ENCODE data around the gene TNPO3. TPM values are rescaled to one million over a fixed set of nuclear protein-coding genes. Genes with fewer than 3 reads are reported as not detected.

Gene TNPO3
- polyA plus RNA-seq, 1 donor from 2014 or later = 47.7 TPM

DNA sequence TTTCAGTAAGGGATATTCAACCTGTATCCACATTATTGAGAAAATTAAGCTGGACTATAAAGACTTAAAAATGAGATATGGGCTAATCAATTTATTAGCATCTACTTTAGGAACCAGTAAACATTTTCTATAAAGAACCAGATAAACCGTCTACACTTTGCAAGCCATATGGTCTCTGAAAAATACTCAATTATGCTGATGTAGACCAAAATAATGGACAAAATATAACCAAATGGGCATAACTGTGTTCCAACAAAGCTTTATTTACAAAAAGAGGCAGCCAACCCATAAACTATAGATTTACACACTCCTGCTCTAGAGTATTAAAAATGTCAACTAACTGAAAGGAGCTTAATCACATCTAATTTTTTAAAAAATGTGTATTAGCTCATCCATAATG, 42.3 kb downstream of the TNPO3 start:
- H3K27ac ChIP-seq (ENCODE audit: low read length) = no peak overlapping the region
- peaks cover 11% of the 10 kb centered on the region for H3K79me2 ChIP-seq (replicated peaks; ENCODE audit: insufficient read depth, low read length)
- no peaks in the 10 kb centered on the region for H3F3A ChIP-seq (ENCODE audit: insufficient read depth, low read length, poor library complexity, severe bottlenecking)
- H3K27me3 ChIP-seq (ENCODE audit: insufficient read depth, low read depth, low read length) = no peaks in the 10 kb centered on the region
- no peaks in the 10 kb centered on the region for H4K20me1 ChIP-seq (ENCODE audit: insufficient read depth)
- TF ChIP-seq REST (IDR thresholded peaks at IDR 0.05; ENCODE audit: borderline replicate concordance) (no peak), RAD21 (conservative IDR thresholded peaks at IDR 0.05) (no peak), MXI1 (conservative IDR thresholded peaks at IDR 0.05; ENCODE audit: poor library complexity, severe bottlenecking) (no peak), POLR2AphosphoS5 (IDR thresholded peaks at IDR 0.05) (no peak), SMC3 (conservative IDR thresholded peaks at IDR 0.05; ENCODE audit: poor library complexity) (no peak), EP300 (conservative IDR thresholded peaks at IDR 0.05; ENCODE audit: poor library complexity, severe bottlenecking) (no peak), TAF1 (IDR thresholded peaks at IDR 0.05; ENCODE audit: low read depth) (no peak), EZH2 (IDR thresholded peaks at IDR 0.05; ENCODE audit: borderline replicate concordance, insufficient read depth, low read length, poor library complexity, severe bottlenecking) (no peak)
- TF ChIP-seq, protein P1, sequence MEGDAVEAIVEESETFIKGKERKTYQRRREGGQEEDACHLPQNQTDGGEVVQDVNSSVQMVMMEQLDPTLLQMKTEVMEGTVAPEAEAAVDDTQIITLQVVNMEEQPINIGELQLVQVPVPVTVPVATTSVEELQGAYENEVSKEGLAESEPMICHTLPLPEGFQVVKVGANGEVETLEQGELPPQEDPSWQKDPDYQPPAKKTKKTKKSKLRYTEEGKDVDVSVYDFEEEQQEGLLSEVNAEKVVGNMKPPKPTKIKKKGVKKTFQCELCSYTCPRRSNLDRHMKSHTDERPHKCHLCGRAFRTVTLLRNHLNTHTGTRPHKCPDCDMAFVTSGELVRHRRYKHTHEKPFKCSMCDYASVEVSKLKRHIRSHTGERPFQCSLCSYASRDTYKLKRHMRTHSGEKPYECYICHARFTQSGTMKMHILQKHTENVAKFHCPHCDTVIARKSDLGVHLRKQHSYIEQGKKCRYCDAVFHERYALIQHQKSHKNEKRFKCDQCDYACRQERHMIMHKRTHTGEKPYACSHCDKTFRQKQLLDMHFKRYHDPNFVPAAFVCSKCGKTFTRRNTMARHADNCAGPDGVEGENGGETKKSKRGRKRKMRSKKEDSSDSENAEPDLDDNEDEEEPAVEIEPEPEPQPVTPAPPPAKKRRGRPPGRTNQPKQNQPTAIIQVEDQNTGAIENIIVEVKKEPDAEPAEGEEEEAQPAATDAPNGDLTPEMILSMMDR (IDR thresholded peaks at IDR 0.05; ENCODE audit: poor library complexity, severe bottlenecking) = no peak
- H3K9ac ChIP-seq (ENCODE audit: low read length) = no peak overlapping the region
- H3K9me3 ChIP-seq (ENCODE audit: low read length) = no peaks in the 10 kb centered on the region
- no peak overlapping the region for H2AFZ ChIP-seq (ENCODE audit: low read depth, low read length)
- H3K4me3 ChIP-seq (ENCODE audit: low read length) = no peak overlapping the region
- no peak overlapping the region for H3K4me2 ChIP-seq (ENCODE audit: low read length)
- H3K9me2 ChIP-seq (ENCODE audit: insufficient read depth, low read length) = no peaks in the 10 kb centered on the region
- peaks cover 9% of the 10 kb centered on the region for H3K36me3 ChIP-seq (ENCODE audit: insufficient read depth, low read length)

GRCh38 chr7:129010075-129010474, 44.8 kb downstream of the TNPO3 start:
- Histone ChIP-seq H3K27ac (ENCODE audit: low read length) (no peak overlapping the region), H3K36me3 (ENCODE audit: insufficient read depth, low read length) (peaks cover 9% of the 10 kb centered on the region), H2AFZ (ENCODE audit: low read depth, low read length) (no peak overlapping the region), H3K4me3 (ENCODE audit: low read length) (no peak overlapping the region), H3K9me3 (ENCODE audit: low read length) (no peaks in the 10 kb centered on the region), H3K9me2 (ENCODE audit: insufficient read depth, low read length) (no peaks in the 10 kb centered on the region), H3F3A (ENCODE audit: insufficient read depth, low read length, poor library complexity, severe bottlenecking) (no peaks in the 10 kb centered on the region), H3K79me2 (replicated peaks; ENCODE audit: insufficient read depth, low read length) (peaks cover 11% of the 10 kb centered on the region), H4K20me1 (ENCODE audit: insufficient read depth) (no peaks in the 10 kb centered on the region), H3K27me3 (ENCODE audit: insufficient read depth, low read depth, low read length) (no peaks in the 10 kb centered on the region), H3K4me2 (ENCODE audit: low read length) (no peak overlapping the region), H3K9ac (ENCODE audit: low read length) (no peak overlapping the region)
- no peak for TF ChIP-seq TAF1 (IDR thresholded peaks at IDR 0.05; ENCODE audit: low read depth)
- TF ChIP-seq RAD21 (conservative IDR thresholded peaks at IDR 0.05) = no peak
- TF ChIP-seq, protein P1 (IDR thresholded peaks at IDR 0.05; ENCODE audit: poor library complexity, severe bottlenecking) = no peak
- no peak for TF ChIP-seq EZH2 (IDR thresholded peaks at IDR 0.05; ENCODE audit: borderline replicate concordance, insufficient read depth, low read length, poor library complexity, severe bottlenecking)
- TF ChIP-seq EP300 (conservative IDR thresholded peaks at IDR 0.05; ENCODE audit: poor library complexity, severe bottlenecking) = no peak
- TF ChIP-seq SMC3 (conservative IDR thresholded peaks at IDR 0.05; ENCODE audit: poor library complexity) = no peak
- TF ChIP-seq POLR2AphosphoS5 (IDR thresholded peaks at IDR 0.05) = no peak
- no peak for TF ChIP-seq MXI1 (conservative IDR thresholded peaks at IDR 0.05; ENCODE audit: poor library complexity, severe bottlenecking)
- TF ChIP-seq REST (IDR thresholded peaks at IDR 0.05; ENCODE audit: borderline replicate concordance) = no peak

All from neural cell (in vitro differentiated cells).